Heart right ventricle (tissue), 16 donors: ENCODE measurements around the gene CLCN4. TPM values are rescaled to one million over a fixed set of nuclear protein-coding genes. Genes with fewer than 3 reads are reported as not detected.

Experiments used
- ATAC-seq, 8 donors: fragments of 200-7000 bp; cut with Tn5 transposase; one replicate each; pipeline ENCODE4 v1.9.1; 2020; ENCODE audit warnings: mild to moderate bottlenecking in 8 of 8, moderate library complexity in 8 of 8, moderate number of reproducible peaks in 1 of 8
- DNase-seq, 2 donors: peaks; one replicate each; pipeline ENCODE4 v3.0.0-alpha.2; 2020
- H3K27ac ChIP-seq, 10 donors: fragments of 200-600 bp; sonication (generic) in 2 of 10; one replicate each; pipeline versions ENCODE4 v1.5.0 to v1.8.0; 2020 to 2022; ENCODE audit warnings: mild to moderate bottlenecking in 3 of 10
- H3K27me3 ChIP-seq, 7 donors: fragments of 200-600 bp; one replicate each; pipeline ENCODE4 v1.8.0; 2021 to 2022; ENCODE audit warnings: mild to moderate bottlenecking in 2 of 7
- H3K36me3 ChIP-seq, 9 donors: fragments of 200-600 bp; sonication (generic) in 1 of 9; one replicate each; pipeline versions ENCODE4 v1.5.0 to v1.8.0; 2020 to 2022; ENCODE audit warnings: mild to moderate bottlenecking in 2 of 9
- H3K4me1 ChIP-seq, 9 donors: fragments of 200-600 bp; sonication (generic) in 1 of 9; one replicate each; pipeline versions ENCODE4 v1.5.0 to v1.8.0; 2020 to 2022; ENCODE audit warnings: mild to moderate bottlenecking in 4 of 9
- H3K4me3 ChIP-seq, 10 donors: fragments of 200-600 bp; sonication (generic) in 2 of 10; one replicate each; pipeline versions ENCODE4 v1.5.0 to v1.8.0; 2020 to 2022; ENCODE audit warnings: mild to moderate bottlenecking in 7 of 10, moderate library complexity in 2 of 10
- H3K9me3 ChIP-seq, 11 donors: fragments of 200-600 bp in 10 of 11; sonication (generic) in 2 of 11; one replicate each; pipeline versions ENCODE4 v1.5.0 to v1.8.0; 2013 to 2022; ENCODE audit warnings: mild to moderate bottlenecking in 2 of 11, control low read depth in 1 of 11, moderate library complexity in 1 of 11
- WGBS, 2 donors: extraction: QIAGEN DNeasy Blood & Tissue Kit; methylation state at CpG; one replicate each; pipeline ENCODE4 v1.1.7; 2013; ENCODE audit warnings: inconsistent platforms in 1 of 2; 5-methylcytosine and 5-hydroxymethylcytosine counted together
- intact Hi-C, 10 donors: fragments of 100-400 bp; cut with DNase I; formaldehyde crosslinking; loops; one replicate each; pipeline versions ENCODE4 v1.11.1 to v1.14.2; 2022
- polyA plus RNA-seq, 2 donors: library from polyadenylated mRNA; stranded (reverse); fragments of 200-250 nt; gene quantifications; one replicate each; pipeline ENCODE4 v1.2.3, GENCODE V29; 2013
- total RNA-seq, 10 donors: library from RNA; stranded (reverse); fragmentation: NEBNext Ultra II Directional in 3 of 10; extraction: Animal tissue kit (Norgen Biotek cat#: 25700) in 3 of 10; gene quantifications; one replicate each; pipeline versions ENCODE4 v1.2.1 to v1.2.4, GENCODE V29; 2021 to 2023
- TF ChIP-seq, protein P1 (sequence below), 9 donors: fragments of 200-600 bp; sonication (generic) in 2 of 9; IDR thresholded peaks; one replicate each; pipeline versions ENCODE4 v1.5.0 to v1.8.0; 2021 to 2022; ENCODE audit warnings: antibody characterized with exemption in 9 of 9, mild to moderate bottlenecking in 5 of 9, moderate library complexity in 1 of 9
- donor health status: Arrhythmogenic right ventricular cardiomyopathy.
- donor health status: ischemic (EF 13 %, LVEDD 7.1; RV severe dilation, severe dysfunction).
- donor health status: healthy with polysubstance abuse.
- donor health status: DM: no; HTN: yes; CAD: no.
- donor health status: DM: no; HTN: no; CAD: no.
- donor health status: ischemic (EF 25% LVEDD 6.9; RV normal size, moderate dysfunction).
- donor health status: ischemic (EF 25% LVEDD 5.7; RV mildly dilated, moderate dysfunction).
- donor health status: healthy.
- donor health status: DM: yes; HTN: yes; CAD: no.
- donor health status: Ischemic cardiomyopathy.
- donor health status: ischemic (EF 35%, LVEDD 5.7; RV mildly dilated, moderate dysfunction).
- donor health status: nonischemic (EF 11% LVEDD 7.7; RV severe dilation, severe dysfunction).
- donor health status: DM: yes; HTN: yes; CAD: no.
- donor health status: PGD.
- donor health status: ischemic (EF 29% LVEDD 5.4; RV normal size, mild dysfunction).
- donor health status: nonischemic (EF 23%, LVEDD 6.1; RV moderate dilation, normal function).

The CLCN4 gene
- total and polyA plus RNA-seq, 12 donors: 4.0 to 44.9 (median 32.0) TPM

DNA sequence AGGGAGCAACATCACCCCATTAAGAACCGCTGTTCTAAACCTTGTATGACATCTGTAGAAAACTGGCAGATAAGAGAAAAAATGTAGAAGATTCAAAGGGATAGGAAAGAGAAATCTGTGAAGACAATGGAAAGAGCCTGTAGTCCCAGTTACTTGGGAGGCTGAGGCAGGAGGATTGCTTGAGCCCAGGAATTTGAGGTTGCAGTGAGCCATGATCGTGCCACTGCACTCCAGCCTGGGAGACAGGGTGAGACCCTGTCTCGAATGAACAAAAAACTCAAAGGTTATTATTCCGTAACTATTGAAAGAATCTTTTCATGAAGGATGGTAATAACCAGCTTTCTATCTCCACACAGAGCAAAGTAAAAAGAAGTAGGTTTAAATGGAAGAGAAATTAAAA is 1.6 kb upstream of the CLCN4 start:
- DNase-seq: no peak
- Histone ChIP-seq H3K9me3 (no peaks in the 10 kb centered on the region), H3K27me3 (peaks cover 0 to 85% (median 0%) of the 10 kb centered on the region in 7 donors), H3K4me3 (no peak overlapping the region), H3K27ac (no peak overlapping the region), H3K4me1 (peaks cover 0 to 20% (median 2%) of the 10 kb centered on the region in 9 donors), H3K36me3 (no peaks in the 10 kb centered on the region)
- no peak for ATAC-seq
- WGBS, 2 donors: 88 to 91% methylated on average over 4 of the region's 4 CpGs
- intact Hi-C loops: no loop called here
- TF ChIP-seq, protein P1, sequence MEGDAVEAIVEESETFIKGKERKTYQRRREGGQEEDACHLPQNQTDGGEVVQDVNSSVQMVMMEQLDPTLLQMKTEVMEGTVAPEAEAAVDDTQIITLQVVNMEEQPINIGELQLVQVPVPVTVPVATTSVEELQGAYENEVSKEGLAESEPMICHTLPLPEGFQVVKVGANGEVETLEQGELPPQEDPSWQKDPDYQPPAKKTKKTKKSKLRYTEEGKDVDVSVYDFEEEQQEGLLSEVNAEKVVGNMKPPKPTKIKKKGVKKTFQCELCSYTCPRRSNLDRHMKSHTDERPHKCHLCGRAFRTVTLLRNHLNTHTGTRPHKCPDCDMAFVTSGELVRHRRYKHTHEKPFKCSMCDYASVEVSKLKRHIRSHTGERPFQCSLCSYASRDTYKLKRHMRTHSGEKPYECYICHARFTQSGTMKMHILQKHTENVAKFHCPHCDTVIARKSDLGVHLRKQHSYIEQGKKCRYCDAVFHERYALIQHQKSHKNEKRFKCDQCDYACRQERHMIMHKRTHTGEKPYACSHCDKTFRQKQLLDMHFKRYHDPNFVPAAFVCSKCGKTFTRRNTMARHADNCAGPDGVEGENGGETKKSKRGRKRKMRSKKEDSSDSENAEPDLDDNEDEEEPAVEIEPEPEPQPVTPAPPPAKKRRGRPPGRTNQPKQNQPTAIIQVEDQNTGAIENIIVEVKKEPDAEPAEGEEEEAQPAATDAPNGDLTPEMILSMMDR (IDR thresholded peaks at IDR 0.05): no peak

DNA sequence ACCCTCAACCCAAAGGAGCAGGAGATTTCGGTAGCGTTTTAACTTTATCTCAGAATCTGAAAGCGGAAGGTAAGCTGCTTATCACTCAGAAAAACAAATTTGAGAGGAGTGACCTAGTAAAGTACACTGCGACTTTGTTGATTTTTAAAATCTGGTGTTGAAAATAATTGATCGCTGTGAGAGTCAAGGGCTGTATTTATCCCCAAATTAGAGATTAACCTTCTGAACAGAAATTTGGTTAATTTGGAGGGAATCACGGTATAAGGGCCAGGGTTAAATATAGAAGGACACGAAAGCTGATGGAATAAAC is 212 bp downstream of the CLCN4 start:
- intact Hi-C loops: no loop called here
- peaks cover 0 to 99% (median 0%) of the 10 kb centered on the region in 7 donors for H3K27me3 ChIP-seq
- H3K27ac ChIP-seq: peak overlapping the region; percentile 48 to 85 (median 73)
- H3K4me1 ChIP-seq: peaks cover 0 to 20% (median 2%) of the 10 kb centered on the region in 9 donors
- no peaks in the 10 kb centered on the region for H3K36me3 ChIP-seq
- DNase-seq: no peak
- H3K9me3 ChIP-seq: no peaks in the 10 kb centered on the region
- TF ChIP-seq, protein P1 (IDR thresholded peaks at IDR 0.05): no peak
- no peak for ATAC-seq
- H3K4me3 ChIP-seq: peak overlapping the region; percentile 18 to 54 (median 46)
- 9 to 11% methylated on average over 7 of the region's 7 CpGs for WGBS, 2 donors

- Histone ChIP-seq H3K4me1 (peaks cover 0 to 20% (median 2%) of the 10 kb centered on the region in 9 donors), H3K9me3 (no peaks in the 10 kb centered on the region), H3K4me3 (peak overlapping the region in 9 of 10 donors; percentile 26 to 54 (median 47)), H3K27me3 (peaks cover 0 to 94% (median 0%) of the 10 kb centered on the region in 7 donors), H3K36me3 (no peaks in the 10 kb centered on the region), H3K27ac (peak overlapping the region in 8 of 10 donors; percentile 48 to 85 (median 74))
- WGBS, 2 donors: 51 to 52% methylated on average over 3 of the region's 3 CpGs
- intact Hi-C loops: no loop called here
- DNase-seq (no peak), ATAC-seq (no peak)
- TF ChIP-seq, protein P1 (IDR thresholded peaks at IDR 0.05): no peak
Measured at GRCh38 chrX:10157543-10157942, 768 bp downstream of the CLCN4 start.

DNA sequence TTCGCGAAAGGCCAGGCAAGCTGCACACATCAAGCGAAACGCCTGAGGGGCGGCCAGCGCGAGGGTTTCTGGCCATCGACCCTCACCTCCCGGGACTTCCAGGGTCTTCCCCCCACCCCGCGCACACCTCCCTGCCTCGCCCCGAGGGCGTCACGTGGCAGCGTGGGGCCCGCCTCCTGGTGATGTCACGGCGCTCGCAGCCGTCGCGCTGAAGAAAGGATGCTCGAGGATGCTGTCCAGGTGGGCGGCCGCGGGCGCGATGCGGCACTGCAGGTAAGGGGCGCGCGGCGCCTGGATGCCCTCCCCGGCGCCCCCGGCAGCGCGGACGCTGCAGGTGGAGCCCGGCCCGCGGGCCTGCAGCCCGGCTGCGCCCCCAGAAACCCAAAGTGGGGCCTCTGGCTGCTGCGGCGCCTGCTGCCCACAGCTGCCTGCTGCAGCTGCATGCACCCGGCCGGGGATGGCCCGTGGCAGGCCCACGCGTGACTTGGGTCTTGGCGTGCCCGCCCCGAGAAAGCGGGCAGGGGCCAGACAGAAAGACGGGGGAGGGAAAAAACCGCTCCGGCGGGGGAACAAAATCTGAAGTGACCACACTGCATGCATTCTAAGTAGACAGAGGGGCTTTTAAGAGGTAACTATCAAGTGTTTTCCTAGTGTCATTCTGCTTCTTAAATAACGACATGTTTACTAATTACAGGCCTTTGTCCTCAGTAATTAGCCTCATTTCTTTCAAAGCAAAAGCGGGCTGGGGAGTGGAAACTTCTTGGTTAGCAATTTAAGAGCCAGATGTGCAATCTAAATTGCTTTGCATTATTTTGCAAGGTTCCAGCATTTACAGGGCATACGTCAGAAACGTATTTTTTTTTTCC is 1.7 kb downstream of the CLCN4 start:
- TF ChIP-seq, protein P1 (IDR thresholded peaks at IDR 0.05): no peak
- Histone ChIP-seq H3K27me3 (peaks cover 0 to 84% (median 0%) of the 10 kb centered on the region in 7 donors), H3K4me1 (peaks cover 0 to 20% (median 2%) of the 10 kb centered on the region in 9 donors), H3K27ac (peak overlapping the region in 5 of 10 donors; percentile 21 to 85 (median 45)), H3K9me3 (no peaks in the 10 kb centered on the region), H3K36me3 (no peaks in the 10 kb centered on the region), H3K4me3 (peak overlapping the region in 8 of 10 donors; percentile 4 to 54 (median 48))
- peak in 4 of 8 donors; percentile 27 to 41 (median 36) for ATAC-seq
- peak in 1 of 2 donors; percentile 43 for DNase-seq
- 19 to 30% methylated on average over 41 to 64 of the region's 64 CpGs for WGBS, 2 donors
- intact Hi-C loops: no loop called here
